Mammary epithelial cell (primary cell): Measurements from ENCODE around the gene PPEF1.

Experiments used
- CTCF ChIP-seq, 2 donors: IDR thresholded peaks in 1 of 2; conservative IDR thresholded peaks in 1 of 2; 2 replicates each; pipeline ENCODE4 v1.5.1; 2011 to 2012; ENCODE audit warnings: inconsistent platforms in 2 of 2, low read length in 2 of 2, mild to moderate bottlenecking in 2 of 2, control low read depth in 1 of 2, low read depth in 1 of 2; ENCODE audit not compliant: insufficient read depth in 1 of 2; ENCODE audit errors: extremely low read depth in 1 of 2
- EZH2 ChIP-seq: IDR thresholded peaks from 2 replicates; pipeline ENCODE4 v1.6.1; 2012; ENCODE audit warnings: low read length, inconsistent platforms, borderline replicate concordance

- TF ChIP-seq EZH2 (no peak), CTCF (conservative IDR thresholded peaks at IDR 0.05 in 1 of 2, IDR thresholded peaks at IDR 0.05 in 1 of 2; ENCODE audit: extremely low read depth in 1 of 2, insufficient read depth in 1 of 2, low read depth in 1 of 2, low read length in 2 of 2) (no peak)
Observed at GRCh38 chrX:18696653-18697052, 10.8 kb upstream of the PPEF1 start.
